Type B pancreatic cell (in vitro differentiated cells): ENCODE results near the gene PCDH15. TPM values are rescaled to one million over a fixed set of nuclear protein-coding genes. Genes with fewer than 3 reads are reported as not detected.

Experiments
- DNase-seq: peaks from one replicate; pipeline ENCODE4 v3.0.0; 2021; ENCODE audit warnings: mixed read lengths; ENCODE audit not compliant: unreplicated experiment; ENCODE audit errors: extremely low spot score
- H3K27ac Mint-ChIP-seq: 2 replicates; pipeline ENCODE4 v1.8.0; 2021; ENCODE audit warnings: mild to moderate bottlenecking, mixed read lengths
- H3K27me3 Mint-ChIP-seq: 2 replicates; pipeline ENCODE4 v1.8.0; 2021; ENCODE audit warnings: mixed read lengths
- H3K36me3 Mint-ChIP-seq: 2 replicates; pipeline ENCODE4 v1.8.0; 2021; ENCODE audit warnings: mixed read lengths
- H3K4me1 Mint-ChIP-seq: one replicate; pipeline ENCODE4 v1.8.0; 2021; ENCODE audit warnings: mixed read lengths; ENCODE audit not compliant: unreplicated experiment
- H3K4me3 Mint-ChIP-seq: 2 replicates; pipeline ENCODE4 v1.8.0; 2021; ENCODE audit warnings: mild to moderate bottlenecking, mixed read lengths
- H3K9me3 Mint-ChIP-seq: 2 replicates; pipeline ENCODE4 v1.8.0; 2021; ENCODE audit warnings: mixed read lengths
- total RNA-seq: library from RNA; stranded (reverse); gene quantifications from 2 replicates; pipeline ENCODE4 v1.2.1, GENCODE V29; 2021; ENCODE audit warnings: low replicate concordance
- TF ChIP-seq, protein P1 (sequence below): fragments of 200-600 bp; sonication (generic); conservative IDR thresholded peaks from 2 replicates; pipeline ENCODE4 v1.5.0; 2021; ENCODE audit warnings: antibody characterized with exemption, mild to moderate bottlenecking

Gene PCDH15
- total RNA-seq, 1 donor from 2014 or later = 3.5 TPM

DNA sequence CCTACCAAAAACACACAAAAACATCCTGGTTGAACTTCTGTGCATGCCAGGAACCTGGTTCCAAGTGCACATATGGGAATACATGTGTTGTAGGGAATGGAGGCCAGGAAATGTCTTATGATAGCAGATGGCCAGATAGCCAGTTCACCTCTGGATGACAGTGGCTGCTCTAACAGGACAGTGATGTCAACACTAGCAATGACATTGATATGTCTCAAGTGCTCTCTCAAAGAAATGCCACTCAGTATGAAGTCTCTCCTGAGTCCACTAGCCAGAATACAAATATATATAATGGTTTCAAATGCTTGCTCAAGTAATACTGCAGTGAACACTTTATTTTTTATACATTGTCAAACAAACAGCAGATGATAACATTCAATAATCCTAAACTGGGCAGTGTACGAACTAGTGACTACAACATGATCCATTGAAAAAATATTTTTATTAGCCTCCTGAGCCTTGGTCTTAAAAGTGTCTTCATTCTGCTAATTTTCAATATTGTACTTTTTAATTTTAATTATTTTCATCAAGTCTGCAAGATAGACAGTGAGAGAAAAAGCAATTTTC lies 26.0 kb upstream of the PCDH15 start:
- no peak overlapping the region for H3K4me3 Mint-ChIP-seq

DNA sequence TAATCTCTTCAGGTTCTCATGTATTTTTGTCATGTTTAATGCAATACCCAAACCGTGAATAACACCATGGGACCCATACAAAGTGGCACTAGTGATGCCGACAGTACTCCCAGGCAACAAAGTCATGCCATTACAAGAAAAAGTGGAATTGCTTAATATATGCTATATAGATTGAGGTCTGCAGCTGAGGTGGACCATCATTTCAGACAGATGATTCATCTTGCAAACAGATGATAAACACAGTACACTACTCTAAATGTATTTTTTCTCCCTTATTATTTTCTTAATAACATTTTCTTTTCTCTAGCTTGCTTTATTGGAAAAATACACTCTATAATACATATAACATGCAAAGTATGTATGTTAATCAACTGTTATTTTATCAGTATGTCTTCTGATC lies 14.6 kb upstream of the PCDH15 start:
- Mint-ChIP-seq H3K4me3 (no peak overlapping the region), H3K4me1 (no peaks in the 10 kb centered on the region), H3K27ac (no peak overlapping the region), H3K9me3 (no peaks in the 10 kb centered on the region), H3K36me3 (no peaks in the 10 kb centered on the region), H3K27me3 (no peaks in the 10 kb centered on the region)
- TF ChIP-seq, protein P1, sequence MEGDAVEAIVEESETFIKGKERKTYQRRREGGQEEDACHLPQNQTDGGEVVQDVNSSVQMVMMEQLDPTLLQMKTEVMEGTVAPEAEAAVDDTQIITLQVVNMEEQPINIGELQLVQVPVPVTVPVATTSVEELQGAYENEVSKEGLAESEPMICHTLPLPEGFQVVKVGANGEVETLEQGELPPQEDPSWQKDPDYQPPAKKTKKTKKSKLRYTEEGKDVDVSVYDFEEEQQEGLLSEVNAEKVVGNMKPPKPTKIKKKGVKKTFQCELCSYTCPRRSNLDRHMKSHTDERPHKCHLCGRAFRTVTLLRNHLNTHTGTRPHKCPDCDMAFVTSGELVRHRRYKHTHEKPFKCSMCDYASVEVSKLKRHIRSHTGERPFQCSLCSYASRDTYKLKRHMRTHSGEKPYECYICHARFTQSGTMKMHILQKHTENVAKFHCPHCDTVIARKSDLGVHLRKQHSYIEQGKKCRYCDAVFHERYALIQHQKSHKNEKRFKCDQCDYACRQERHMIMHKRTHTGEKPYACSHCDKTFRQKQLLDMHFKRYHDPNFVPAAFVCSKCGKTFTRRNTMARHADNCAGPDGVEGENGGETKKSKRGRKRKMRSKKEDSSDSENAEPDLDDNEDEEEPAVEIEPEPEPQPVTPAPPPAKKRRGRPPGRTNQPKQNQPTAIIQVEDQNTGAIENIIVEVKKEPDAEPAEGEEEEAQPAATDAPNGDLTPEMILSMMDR = no peak
- DNase-seq = no peak

More for the DNA sequence above, 26.0 kb upstream of the PCDH15 start:
- H3K4me1 Mint-ChIP-seq = no peaks in the 10 kb centered on the region
- DNase-seq = no peak
- H3K9me3 Mint-ChIP-seq = no peaks in the 10 kb centered on the region
- H3K36me3 Mint-ChIP-seq = no peaks in the 10 kb centered on the region
- H3K27me3 Mint-ChIP-seq = no peaks in the 10 kb centered on the region
- TF ChIP-seq, protein P1 = no peak
- H3K27ac Mint-ChIP-seq = no peak overlapping the region

- no peaks in the 10 kb centered on the region for H3K36me3 Mint-ChIP-seq
- H3K4me3 Mint-ChIP-seq = no peak overlapping the region
- DNase-seq = no peak
- H3K9me3 Mint-ChIP-seq = no peaks in the 10 kb centered on the region
- H3K27ac Mint-ChIP-seq = no peak overlapping the region
- H3K27me3 Mint-ChIP-seq = no peaks in the 10 kb centered on the region
- no peaks in the 10 kb centered on the region for H3K4me1 Mint-ChIP-seq
- TF ChIP-seq, protein P1 = no peak
Observed at GRCh38 chr10:54808186-54808935, 7.3 kb upstream of the PCDH15 start.

DNA sequence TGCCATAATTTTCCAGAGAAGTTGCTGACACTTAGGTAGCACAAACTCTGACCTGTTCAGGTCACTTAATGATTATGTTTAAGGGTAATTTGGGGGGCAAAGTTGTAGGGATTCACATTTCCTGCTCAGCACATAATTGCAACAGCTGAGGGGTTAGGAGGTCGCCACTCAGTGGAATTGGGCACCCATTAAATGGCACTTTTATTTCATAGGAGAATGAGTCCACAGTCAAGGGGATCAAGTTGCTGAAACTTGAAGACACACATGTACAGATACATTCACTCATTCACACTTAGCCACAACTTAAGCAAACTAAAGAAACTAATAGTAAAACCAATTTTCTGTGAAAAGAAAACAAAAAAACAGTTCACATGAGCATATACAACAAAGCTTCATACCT lies 1.5 kb downstream of the PCDH15 start:
- H3K27ac Mint-ChIP-seq = no peak overlapping the region

GRCh38 chr10:54797636-54798321 lies 3.3 kb downstream of the PCDH15 start:
- TF ChIP-seq, protein P1 = no peak
- Mint-ChIP-seq H3K27me3 (peaks cover 5% of the 10 kb centered on the region), H3K36me3 (no peaks in the 10 kb centered on the region), H3K4me1 (peaks cover 7% of the 10 kb centered on the region), H3K27ac (no peak overlapping the region), H3K9me3 (no peaks in the 10 kb centered on the region), H3K4me3 (no peak overlapping the region)
- no peak for DNase-seq

More for the DNA sequence above, 1.5 kb downstream of the PCDH15 start:
- no peak for DNase-seq
- Mint-ChIP-seq H3K9me3 (no peaks in the 10 kb centered on the region), H3K27me3 (peaks cover 5% of the 10 kb centered on the region), H3K4me1 (peaks cover 7% of the 10 kb centered on the region), H3K36me3 (no peaks in the 10 kb centered on the region), H3K4me3 (no peak overlapping the region)
- TF ChIP-seq, protein P1 = no peak
